CD14-positive monocyte (primary cell): ENCODE data around the gene DCC. TPM values are rescaled to one million over a fixed set of nuclear protein-coding genes. Genes with fewer than 3 reads are reported as not detected.

Experiments
- DNase-seq, 3 donors: peaks; one replicate each; pipeline ENCODE4 v3.0.0-alpha.2; 2011 to 2022
- H2AFZ ChIP-seq: 2 replicates; pipeline ENCODE4 v1.6.0; 2012; ENCODE audit warnings: mild to moderate bottlenecking, low read depth, low read length, inconsistent platforms; ENCODE audit not compliant: insufficient read depth, poor library complexity, severe bottlenecking
- H3K27ac ChIP-seq, 2 donors: 1 replicate in 1 of 2; 2 replicates in 1 of 2; pipeline ENCODE4 v1.5.1; 2012 to 2013; ENCODE audit warnings: low read length in 2 of 2, control low read depth in 1 of 2, inconsistent platforms in 1 of 2, low read depth in 1 of 2, mild to moderate bottlenecking in 1 of 2
- H3K27me3 ChIP-seq, 2 donors: one replicate each; pipeline versions ENCODE4 v1.6.0 to v1.6.1; 2011 to 2013; ENCODE audit warnings: low read length in 2 of 2; ENCODE audit not compliant: control insufficient read depth in 2 of 2, insufficient read depth in 2 of 2
- H3K36me3 ChIP-seq, 2 donors: replicated peaks in 1 of 2; 1 replicate in 1 of 2; 2 replicates in 1 of 2; pipeline versions ENCODE4 v1.5.1 to v1.6.1; 2012 to 2013; ENCODE audit warnings: low read length in 2 of 2, control low read depth in 1 of 2, inconsistent platforms in 1 of 2, mild to moderate bottlenecking in 1 of 2; ENCODE audit not compliant: insufficient read depth in 2 of 2, control insufficient read depth in 1 of 2
- H3K4me1 ChIP-seq, 2 donors: 1 replicate in 1 of 2; 2 replicates in 1 of 2; pipeline versions ENCODE4 v1.5.1 to v1.6.1; 2012 to 2013; ENCODE audit warnings: low read length in 2 of 2, control low read depth in 1 of 2, inconsistent platforms in 1 of 2, mild to moderate bottlenecking in 1 of 2, moderate library complexity in 1 of 2; ENCODE audit not compliant: insufficient read depth in 2 of 2, control insufficient read depth in 1 of 2
- H3K4me2 ChIP-seq: replicated peaks from 2 replicates; pipeline ENCODE3; 2012; ENCODE audit warnings: low read length, moderate library complexity, mild to moderate bottlenecking; ENCODE audit not compliant: poor library complexity, severe bottlenecking; ENCODE audit errors: extremely low read depth
- H3K4me3 ChIP-seq, 3 experiments: fragments of 200-600 bp in 1 of 3; sonication (generic) in 1 of 3; replicated peaks in 1 of 3; 1 replicate in 2 of 3; 2 replicates in 1 of 3; pipeline ENCODE4 v1.5.1; 2011 to 2013; ENCODE audit warnings: low read length in 3 of 3, mild to moderate bottlenecking in 3 of 3, control low read depth in 2 of 3, low read depth in 2 of 3, inconsistent platforms in 1 of 3, moderate library complexity in 1 of 3
- H3K79me2 ChIP-seq: 2 replicates; pipeline ENCODE4 v1.6.0; 2012; ENCODE audit warnings: mild to moderate bottlenecking, control low read depth, inconsistent platforms, low read length, moderate library complexity; ENCODE audit not compliant: insufficient read depth
- H3K9ac ChIP-seq: 2 replicates; pipeline ENCODE4 v1.6.0; 2017; ENCODE audit warnings: low read length, mild to moderate bottlenecking; ENCODE audit not compliant: insufficient read depth, poor library complexity, severe bottlenecking
- H3K9me3 ChIP-seq, 2 donors: replicated peaks in 1 of 2; 1 replicate in 1 of 2; 2 replicates in 1 of 2; pipeline versions ENCODE4 v1.5.1 to v1.6.1; 2012 to 2013; ENCODE audit warnings: low read length in 2 of 2, control low read depth in 1 of 2; ENCODE audit not compliant: control insufficient read depth in 1 of 2, insufficient read depth in 1 of 2
- H4K20me1 ChIP-seq: 2 replicates; pipeline ENCODE4 v1.6.0; 2012; ENCODE audit warnings: mild to moderate bottlenecking, low read length, control low read depth, moderate library complexity; ENCODE audit not compliant: insufficient read depth
- H3K27ac Mint-ChIP-seq, 7 donors: one replicate each; pipeline ENCODE4 v1.8.0; 2020; ENCODE audit warnings: mild to moderate bottlenecking in 7 of 7, mixed read lengths in 7 of 7, moderate library complexity in 6 of 7, inconsistent platforms in 2 of 7
- H3K27me3 Mint-ChIP-seq, 3 donors: one replicate each; pipeline ENCODE4 v1.8.0; 2021 to 2022; ENCODE audit warnings: low read depth in 3 of 3, mild to moderate bottlenecking in 3 of 3, mixed read lengths in 3 of 3, moderate library complexity in 3 of 3, inconsistent platforms in 1 of 3
- H3K36me3 Mint-ChIP-seq, 2 donors: one replicate each; pipeline ENCODE4 v1.8.0; 2020; ENCODE audit warnings: mixed read lengths in 2 of 2, inconsistent platforms in 1 of 2, mild to moderate bottlenecking in 1 of 2
- H3K4me1 Mint-ChIP-seq: one replicate; pipeline ENCODE4 v1.8.0; 2020; ENCODE audit warnings: mild to moderate bottlenecking, mixed read lengths
- H3K4me3 Mint-ChIP-seq, 2 donors: one replicate each; pipeline ENCODE4 v1.8.0; 2020; ENCODE audit warnings: mild to moderate bottlenecking in 2 of 2, mixed read lengths in 2 of 2, moderate library complexity in 1 of 2
- H3K9me3 Mint-ChIP-seq, 7 donors: one replicate each; pipeline ENCODE4 v1.8.0; 2020 to 2022; ENCODE audit warnings: mixed read lengths in 7 of 7, mild to moderate bottlenecking in 6 of 7, moderate library complexity in 6 of 7, inconsistent platforms in 2 of 7
- CTCF ChIP-seq: fragments of 200-600 bp; IDR thresholded peaks from one replicate; pipeline ENCODE4 v1.8.0; 2022; ENCODE audit warnings: antibody characterized with exemption, mild to moderate bottlenecking
- WGBS: methylation state at CpG from one replicate; pipeline ENCODE4 v1.1.5; 2013; ENCODE audit warnings: missing lambda C conversion rate; ENCODE audit not compliant: insufficient coverage; 5-methylcytosine and 5-hydroxymethylcytosine counted together
- intact Hi-C, 2 donors: fragments of 100-400 bp; cut with micrococcal nuclease; formaldehyde crosslinking; loops; one replicate each; pipeline versions ENCODE4 v1.15.0 to v1.15.1; 2023
- polyA plus RNA-seq, 3 donors: library from polyadenylated mRNA; depleted of rRNA in 1 of 3; unstranded in 2 of 3; stranded (reverse) in 1 of 3; fragments of 300-500 nt in 2 of 3; fragments of >200 nt in 1 of 3; fragmentation: Illumina TruSeq in 2 of 3; gene quantifications; 1 replicate in 2 of 3; 2 replicates in 1 of 3; pipeline ENCODE4 v1.2.3, GENCODE V29; 2012 to 2021

DCC gene
- polyA plus RNA-seq, 3 donors = not detected

- Histone ChIP-seq H3K36me3 (no peaks in the 10 kb centered on the region), H3K4me2 (no peak overlapping the region), H3K4me1 (no peaks in the 10 kb centered on the region), H3K27me3 (no peaks in the 10 kb centered on the region), H3K9me3 (no peaks in the 10 kb centered on the region), H3K4me3 (no peak overlapping the region), H3K27ac (no peak overlapping the region), H4K20me1 (no peaks in the 10 kb centered on the region), H2AFZ (no peak overlapping the region), H3K79me2 (no peaks in the 10 kb centered on the region), H3K9ac (no peak overlapping the region)
- Mint-ChIP-seq H3K4me1 (no peaks in the 10 kb centered on the region), H3K4me3 (no peak overlapping the region), H3K27me3 (peaks cover 0 to 2% (median 2%) of the 10 kb centered on the region in 3 donors), H3K9me3 (peaks cover 0 to 2% (median 0%) of the 10 kb centered on the region in 7 donors), H3K27ac (no peak overlapping the region), H3K36me3 (no peaks in the 10 kb centered on the region)
- WGBS = 80% methylated on average over 2 of the region's 6 CpGs
- DNase-seq = no peak
- intact Hi-C loops = no loop called here
- TF ChIP-seq CTCF = no peak
Observed at GRCh38 chr18:52992041-52992440, 652.0 kb downstream of the DCC start.

GRCh38 chr18:52995875-52996274, 655.9 kb downstream of the DCC start:
- no peak for DNase-seq
- no peak overlapping the region for H2AFZ ChIP-seq
- no peaks in the 10 kb centered on the region for H3K4me1 ChIP-seq
- H3K9me3 ChIP-seq = no peaks in the 10 kb centered on the region
- H3K36me3 ChIP-seq = no peaks in the 10 kb centered on the region
- no peak overlapping the region for H3K9ac ChIP-seq
- no peak overlapping the region for H3K4me3 ChIP-seq
- Mint-ChIP-seq H3K9me3 (peaks cover 0 to 2% (median 0%) of the 10 kb centered on the region in 7 donors), H3K27ac (no peak overlapping the region), H3K36me3 (no peaks in the 10 kb centered on the region), H3K4me3 (no peak overlapping the region), H3K27me3 (peaks cover 0 to 2% (median 0%) of the 10 kb centered on the region in 3 donors), H3K4me1 (no peaks in the 10 kb centered on the region)
- H3K27me3 ChIP-seq = no peaks in the 10 kb centered on the region
- no peak overlapping the region for H3K4me2 ChIP-seq
- no peaks in the 10 kb centered on the region for H4K20me1 ChIP-seq
- TF ChIP-seq CTCF = no peak
- no peaks in the 10 kb centered on the region for H3K79me2 ChIP-seq
- no peak overlapping the region for H3K27ac ChIP-seq
- intact Hi-C loops = no loop called here
- whole genome bisulfite sequencing = no CpG with 5 or more reads among the region's 4 CpGs
